HEK293 (cell line): ENCODE data around the gene CRIM1.

ENCODE experiments used
- ATF2 ChIP-seq: fragments of 450-650 bp; formaldehyde crosslinking; IDR thresholded peaks from 2 replicates; pipeline ENCODE4 v1.5.1; 2016; ENCODE audit warnings: missing biosample characterization, missing genetic modification characterization, low read depth
- ZNF138 ChIP-seq: fragments of 450-650 bp; formaldehyde crosslinking; IDR thresholded peaks from 2 replicates; pipeline ENCODE4 v1.5.1; 2016; ENCODE audit warnings: missing biosample characterization, missing genetic modification characterization, borderline replicate concordance
- ZNF704 ChIP-seq: fragments of 450-650 bp; formaldehyde crosslinking; IDR thresholded peaks from 2 replicates; pipeline ENCODE4 v1.5.1; 2016; ENCODE audit warnings: missing biosample characterization, missing genetic modification characterization
- TF ChIP-seq, protein P1 (sequence below): fragments of 450-650 bp; formaldehyde crosslinking; IDR thresholded peaks from 2 replicates; pipeline ENCODE4 v1.5.1; 2016; ENCODE audit warnings: missing biosample characterization, missing genetic modification characterization

DNA sequence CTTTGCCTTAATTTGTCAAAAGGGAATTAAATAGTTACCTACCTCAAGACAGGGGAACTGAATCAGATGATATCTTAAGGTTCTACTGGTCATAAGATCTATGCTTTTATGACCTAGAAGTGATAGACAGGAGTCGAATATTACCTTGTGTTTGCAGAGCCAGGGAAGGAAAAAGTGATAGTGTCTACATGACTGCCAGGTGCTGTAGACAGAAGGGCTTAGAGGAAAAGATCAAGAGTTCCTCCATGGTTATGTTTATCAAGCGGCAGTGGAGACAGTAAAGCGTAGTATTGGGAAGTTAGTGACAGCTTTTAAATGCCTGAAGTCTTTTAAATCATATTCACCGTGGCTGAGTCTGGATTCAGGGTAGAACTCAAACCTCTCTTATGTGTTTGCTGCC is 11.9 kb downstream of the CRIM1 start:
- TF ChIP-seq ZNF138 (tag by site-specific recombination), result no peak
- TF ChIP-seq, protein P1, sequence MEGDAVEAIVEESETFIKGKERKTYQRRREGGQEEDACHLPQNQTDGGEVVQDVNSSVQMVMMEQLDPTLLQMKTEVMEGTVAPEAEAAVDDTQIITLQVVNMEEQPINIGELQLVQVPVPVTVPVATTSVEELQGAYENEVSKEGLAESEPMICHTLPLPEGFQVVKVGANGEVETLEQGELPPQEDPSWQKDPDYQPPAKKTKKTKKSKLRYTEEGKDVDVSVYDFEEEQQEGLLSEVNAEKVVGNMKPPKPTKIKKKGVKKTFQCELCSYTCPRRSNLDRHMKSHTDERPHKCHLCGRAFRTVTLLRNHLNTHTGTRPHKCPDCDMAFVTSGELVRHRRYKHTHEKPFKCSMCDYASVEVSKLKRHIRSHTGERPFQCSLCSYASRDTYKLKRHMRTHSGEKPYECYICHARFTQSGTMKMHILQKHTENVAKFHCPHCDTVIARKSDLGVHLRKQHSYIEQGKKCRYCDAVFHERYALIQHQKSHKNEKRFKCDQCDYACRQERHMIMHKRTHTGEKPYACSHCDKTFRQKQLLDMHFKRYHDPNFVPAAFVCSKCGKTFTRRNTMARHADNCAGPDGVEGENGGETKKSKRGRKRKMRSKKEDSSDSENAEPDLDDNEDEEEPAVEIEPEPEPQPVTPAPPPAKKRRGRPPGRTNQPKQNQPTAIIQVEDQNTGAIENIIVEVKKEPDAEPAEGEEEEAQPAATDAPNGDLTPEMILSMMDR, result no peak
- TF ChIP-seq ATF2 (tag by site-specific recombination), result no peak
- TF ChIP-seq ZNF704 (tag by site-specific recombination), result no peak
